Endothelial cell of umbilical vein (primary cell): ENCODE data around the gene BEND2. TPM values are rescaled to one million over a fixed set of nuclear protein-coding genes. Genes with fewer than 3 reads are reported as not detected.
"Not testable (repeated sequence)": the region's sequence is repeated elsewhere in the genome, so short reads cannot be mapped to it uniquely, and the experiment has no call there.

ENCODE experiments used
- BruUV-seq: library from RNA; stranded (reverse); fragments of 400-500 nt; replicated peaks from 2 replicates; lab custom pipeline; 2021; lab: Mats Ljungman, UMichigan
- CTCF ChIA-PET: fragments of 300-600, 350-600 bp; sonication (Branson Sonifier 250); formaldehyde crosslinking; loops from one replicate; lab custom pipeline; 2021; ENCODE audit warnings: antibody characterized with exemption, inconsistent platforms; lab: Charles Lee
- POLR2A ChIA-PET: fragments of 300-600, 350-600 bp; sonication (Branson Sonifier 250); formaldehyde crosslinking; loops from one replicate; lab custom pipeline; 2021; ENCODE audit warnings: antibody characterized with exemption, inconsistent platforms; lab: Charles Lee
- DNase-seq: peaks from one replicate; pipeline ENCODE4 v3.0.0-alpha.2; 2011; ENCODE audit warnings: low read depth, low spot score
- FAIRE-seq: peaks from 2 replicates; lab custom pipeline; 2011; peaks lifted over from hg19 to GRCh38; lab: Jason Lieb, UNC
- H2AFZ ChIP-seq: 2 replicates; pipeline ENCODE4 v1.6.0; 2012; ENCODE audit warnings: low read depth, low read length, control low read depth, inconsistent platforms
- H3K27ac ChIP-seq: 2 replicates; pipeline ENCODE4 v1.5.1; 2011; ENCODE audit warnings: low read depth, mild to moderate bottlenecking, control low read depth, low read length, moderate library complexity; ENCODE audit not compliant: insufficient read depth
- H3K27me3 ChIP-seq, 2 experiments: 2 replicates each; pipeline versions ENCODE4 v1.6.0 to v1.6.1; 2011; ENCODE audit warnings: low read length in 2 of 2, mixed read lengths in 1 of 2; ENCODE audit not compliant: control insufficient read depth in 2 of 2, insufficient read depth in 2 of 2
- H3K36me3 ChIP-seq, 2 experiments: 2 replicates in 1 of 2; 3 replicates in 1 of 2; pipeline ENCODE4 v1.5.1; 2011; ENCODE audit warnings: low read length in 2 of 2, mild to moderate bottlenecking in 1 of 2, moderate library complexity in 1 of 2; ENCODE audit not compliant: control insufficient read depth in 2 of 2, insufficient read depth in 2 of 2; ENCODE audit errors: extremely low read depth in 1 of 2
- H3K4me1 ChIP-seq: 3 replicates; pipeline ENCODE4 v1.5.1; 2011; ENCODE audit warnings: mild to moderate bottlenecking, low read length; ENCODE audit not compliant: control insufficient read depth, insufficient read depth; ENCODE audit errors: extremely low read depth
- H3K4me2 ChIP-seq: 2 replicates; pipeline ENCODE4 v1.6.1; 2011; ENCODE audit warnings: low read length, control low read depth, mixed read lengths; ENCODE audit not compliant: insufficient read depth
- H3K4me3 ChIP-seq, 3 experiments: fragments of 200-600 bp in 1 of 3; sonication (generic), shearing (Covaris generic) in 1 of 3; replicated peaks in 1 of 3; 2 replicates each; pipeline ENCODE4 v1.5.1; 2011 to 2016; ENCODE audit warnings: control low read depth in 3 of 3, low read length in 3 of 3, mild to moderate bottlenecking in 2 of 3, inconsistent platforms in 1 of 3, low read depth in 1 of 3, moderate library complexity in 1 of 3; ENCODE audit not compliant: insufficient read depth in 1 of 3
- H3K79me2 ChIP-seq: 2 replicates; pipeline ENCODE4 v1.6.0; 2012; ENCODE audit warnings: low read length, inconsistent platforms; ENCODE audit not compliant: control insufficient read depth, insufficient read depth
- H3K9ac ChIP-seq: replicated peaks from 2 replicates; pipeline ENCODE3; 2011; ENCODE audit warnings: low read length, control low read depth; ENCODE audit not compliant: insufficient read depth; ENCODE audit errors: extremely low read depth
- H3K9me1 ChIP-seq: replicated peaks from 3 replicates; pipeline ENCODE4 v1.6.0; 2011; ENCODE audit warnings: mild to moderate bottlenecking, low read length; ENCODE audit not compliant: control insufficient read depth, insufficient read depth; ENCODE audit errors: extremely low read depth
- H3K9me3 ChIP-seq: replicated peaks from 2 replicates; pipeline ENCODE4 v1.5.1; 2012; ENCODE audit warnings: low read length, inconsistent platforms; ENCODE audit not compliant: control insufficient read depth, insufficient read depth
- H4K20me1 ChIP-seq: replicated peaks from 2 replicates; pipeline ENCODE3; 2011; ENCODE audit warnings: mild to moderate bottlenecking, low read length; ENCODE audit not compliant: control insufficient read depth, insufficient read depth; ENCODE audit errors: extremely low read depth
- EZH2 ChIP-seq: IDR thresholded peaks from 2 replicates; pipeline ENCODE4 v1.6.1; 2012; ENCODE audit warnings: borderline replicate concordance, low read depth, mild to moderate bottlenecking, moderate library complexity, low read length, inconsistent platforms; ENCODE audit not compliant: severe bottlenecking
- FOS ChIP-seq: IDR thresholded peaks from 2 replicates; pipeline ENCODE4 v1.6.1; 2011; ENCODE audit warnings: mild to moderate bottlenecking, low read length, moderate library complexity, borderline replicate concordance; ENCODE audit not compliant: insufficient read depth
- GATA2 ChIP-seq: IDR thresholded peaks from 2 replicates; pipeline ENCODE4 v1.7.0; 2011; ENCODE audit warnings: low read depth, mild to moderate bottlenecking, moderate library complexity, mixed read lengths, low read length; ENCODE audit not compliant: insufficient read length, insufficient read depth
- JUN ChIP-seq: IDR thresholded peaks from 2 replicates; pipeline ENCODE4 v1.6.1; 2011; ENCODE audit warnings: borderline replicate concordance, low read depth; ENCODE audit not compliant: insufficient read length, insufficient read depth
- dilution Hi-C: fragments of 300-500 bp; cut with MboI; formaldehyde crosslinking; loops from one replicate; pipeline ENCODE4 v1.15.0; 2019; ENCODE audit warnings: low sequenced_read_pairs; ENCODE audit not compliant: extremely low pct_ligation_motif_present
- intact Hi-C: fragments of 100-400 bp; cut with micrococcal nuclease; formaldehyde crosslinking; loops from one replicate; pipeline ENCODE4 v1.10.0; 2022
- polyA plus RNA-seq, 4 experiments: library from polyadenylated mRNA; depleted of rRNA in 3 of 4; stranded (reverse) in 3 of 4; unstranded in 1 of 4; fragments of >200 nt; gene quantifications; 2 replicates each; pipeline versions ENCODE4 v1.2.1 to v1.2.3, GENCODE V29; 2011 to 2012; ENCODE audit warnings: missing spikeins in 1 of 4
- total RNA-seq: library from RNA; stranded (reverse); gene quantifications from 2 replicates; pipeline ENCODE4 v1.2.3, GENCODE V29; 2021

Gene BEND2
- total and polyA plus RNA-seq, 2 donors (not counting 3 experiments of a cell fraction or from before 2014, with no cell fraction given): not detected

GRCh38 chrX:18229646-18230045 is 9.0 kb upstream of the BEND2 start:
- intact Hi-C loops, H3K4me3 ChIP-seq, H2AFZ ChIP-seq, H3K27me3 ChIP-seq, H3K9me1 ChIP-seq, POLR2A ChIA-PET, H4K20me1 ChIP-seq, dilution Hi-C loops, DNase-seq, H3K27ac ChIP-seq, FAIRE-seq, H3K9me3 ChIP-seq, H3K79me2 ChIP-seq, H3K4me2 ChIP-seq, H3K4me1 ChIP-seq, H3K36me3 ChIP-seq, H3K9ac ChIP-seq, BruUV-seq, CTCF ChIA-PET: not testable (repeated sequence)

GRCh38 chrX:18228069-18228468 is 7.4 kb upstream of the BEND2 start:
- Histone ChIP-seq H3K27me3 (no peaks in the 10 kb centered on the region), H3K36me3 (no peaks in the 10 kb centered on the region), H3K79me2 (no peaks in the 10 kb centered on the region), H2AFZ (no peak overlapping the region), H3K4me3 (no peak overlapping the region), H3K9me1 (no peaks in the 10 kb centered on the region), H3K9ac (no peak overlapping the region), H3K4me2 (no peak overlapping the region), H4K20me1 (no peaks in the 10 kb centered on the region), H3K4me1 (no peaks in the 10 kb centered on the region), H3K27ac (no peak overlapping the region), H3K9me3 (no peaks in the 10 kb centered on the region)
- no TSS peak for BruUV-seq
- no peak for TF ChIP-seq JUN
- no peak for TF ChIP-seq GATA2
- TF ChIP-seq FOS: no peak
- no peak for TF ChIP-seq EZH2
- POLR2A ChIA-PET: no interaction called here
- CTCF ChIA-PET: interaction anchor here (1.1 kb wide), 1 partner anchor 13 kb away, joined by 3 read pairs; no protein-coding TSS in a partner anchor
- FAIRE-seq: no peak
- intact Hi-C loops (no loop called here), dilution Hi-C loops (no loop called here)
- no peak for DNase-seq
